GM04503 (cell line): ENCODE measurements around the gene AVPR2.

Experiments used
- DNase-seq: peaks from one replicate; pipeline ENCODE4 v3.0.0-alpha.2; 2012; ENCODE audit warnings: low read depth

AVPR2 gene

DNA sequence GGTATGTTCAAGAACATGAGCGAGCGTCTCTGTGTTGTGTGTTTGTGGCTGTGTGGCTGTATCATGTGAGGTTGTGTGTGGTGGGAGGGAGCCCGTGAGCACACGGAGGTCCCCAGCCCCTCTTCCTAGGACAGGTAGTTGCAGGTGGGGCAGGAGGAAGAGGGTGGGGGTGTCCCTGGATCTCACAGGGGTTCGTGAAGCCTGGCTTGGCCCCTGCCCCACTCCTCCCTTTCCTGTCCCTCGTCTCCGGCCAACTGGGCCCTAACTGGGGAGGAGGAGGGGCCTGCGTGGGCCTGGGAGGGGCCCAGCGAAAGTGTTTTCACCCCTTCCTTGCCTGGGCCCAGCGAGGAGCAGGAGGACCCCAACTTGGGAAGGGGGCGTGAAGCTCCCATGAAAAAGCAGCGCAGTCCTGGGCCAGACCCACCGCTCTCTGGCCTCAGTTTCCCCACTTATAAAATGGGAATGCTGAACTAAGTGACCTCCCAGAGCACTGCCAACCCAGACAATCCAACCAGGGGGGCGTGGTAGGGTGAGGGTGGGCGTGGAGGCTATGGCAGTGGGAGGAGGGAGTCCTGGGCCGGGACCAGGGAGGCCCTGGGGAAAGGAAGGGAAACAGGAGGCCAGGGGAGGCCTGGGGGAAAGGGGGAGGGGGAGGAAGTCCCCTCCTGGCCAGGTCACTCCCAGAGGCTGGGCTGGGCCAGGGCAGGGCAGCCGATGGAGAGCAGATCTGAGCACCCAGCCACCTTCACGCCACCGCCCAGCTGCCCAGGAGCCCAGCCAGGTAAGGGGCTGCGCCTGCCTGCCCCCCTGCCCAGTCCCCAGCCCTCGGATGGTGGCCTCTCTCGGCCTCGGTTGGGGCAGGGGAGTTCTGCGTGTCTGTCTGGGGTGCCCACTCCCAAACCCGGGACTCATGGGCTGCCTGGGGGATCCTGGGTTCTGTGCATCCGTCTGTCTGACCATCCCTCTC lies at the start of gene AVPR2:
TSS of gene AVPR2 (plus strand) at position 683 of the 967 bp plus-strand sequence. CDS start 473 bp downstream, outside the sequence.
- DNase-seq = no peak

GRCh38 chrX:153854702-153855101 lies 49.8 kb upstream of the AVPR2 start:
- DNase-seq = no peak

- no peak for DNase-seq
Measured at GRCh38 chrX:153857348-153857903, 47.0 kb upstream of the AVPR2 start.

DNA sequence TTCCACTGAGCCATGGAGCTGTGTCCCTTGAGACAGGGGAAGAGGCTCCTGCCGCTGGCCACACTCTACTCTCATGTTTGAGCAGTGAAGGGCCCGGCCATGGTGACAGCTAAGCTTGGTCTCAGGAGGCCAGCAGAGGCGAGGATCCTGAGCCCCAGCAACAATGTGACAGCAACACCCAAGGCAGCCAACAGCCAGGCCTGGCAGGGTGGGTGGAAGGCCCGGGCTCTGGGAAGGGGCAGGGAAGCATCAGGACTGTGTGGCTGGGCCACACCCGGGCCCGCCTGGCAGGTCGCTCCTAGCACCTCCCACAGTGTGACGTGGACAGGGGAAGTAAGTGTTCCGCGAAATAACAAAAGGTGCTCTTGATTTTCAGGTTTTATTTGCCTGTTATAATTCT lies 43.3 kb upstream of the AVPR2 start:
- no peak for DNase-seq

DNA sequence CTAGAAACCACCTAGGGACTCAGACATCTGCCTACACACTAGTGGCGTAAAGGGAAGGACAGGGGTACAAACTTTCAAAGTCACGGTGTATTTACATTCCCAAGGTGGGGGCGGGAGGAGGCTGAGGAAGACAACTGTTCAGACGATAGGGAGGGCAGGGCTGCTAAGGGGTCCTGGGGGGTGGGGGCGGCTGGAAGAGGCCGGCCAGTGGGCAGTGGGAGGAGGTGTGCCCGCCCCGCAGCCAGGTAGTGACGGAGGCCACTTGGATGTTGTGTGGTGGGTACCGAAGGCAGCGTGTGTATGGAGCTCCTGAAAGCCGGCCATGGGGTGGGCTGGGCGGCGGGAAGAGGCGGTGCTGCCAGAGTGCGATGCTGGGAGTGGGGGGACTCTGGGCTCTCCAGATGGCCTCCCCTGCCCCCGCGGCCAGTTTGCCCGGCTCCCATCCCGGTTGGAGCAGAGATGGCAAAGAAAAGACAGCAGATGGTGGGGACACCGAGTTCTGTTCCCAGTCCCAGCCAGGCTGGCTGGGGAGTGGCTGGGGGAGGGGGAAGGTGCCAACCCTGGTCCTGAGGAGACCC lies 42.7 kb upstream of the AVPR2 start:
- no peak for DNase-seq

GRCh38 chrX:153862369-153863250 lies 41.9 kb upstream of the AVPR2 start:
- DNase-seq = no peak

GRCh38 chrX:153863251-153863991 lies 41.1 kb upstream of the AVPR2 start:
- DNase-seq = no peak

DNA sequence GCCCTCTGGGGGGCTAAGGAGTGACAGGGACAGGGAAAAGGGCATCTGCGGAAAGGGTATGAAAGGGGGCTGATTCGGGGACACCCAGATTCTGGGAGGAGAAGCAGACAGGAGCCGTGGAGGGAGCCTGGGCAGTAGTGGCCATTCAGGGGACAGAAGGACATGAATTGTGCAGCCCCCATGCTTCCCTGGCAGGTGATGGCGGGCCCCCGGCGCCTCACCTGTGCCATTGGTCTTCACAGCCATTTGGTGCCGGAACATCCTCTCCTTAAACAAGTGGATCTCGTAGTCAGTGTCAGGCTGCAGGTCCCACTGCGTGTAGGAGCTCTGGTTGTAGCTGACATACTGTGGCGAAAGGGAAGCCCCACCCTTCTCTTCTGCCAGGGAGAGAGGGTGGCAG lies 40.4 kb upstream of the AVPR2 start:
- no peak for DNase-seq

DNA sequence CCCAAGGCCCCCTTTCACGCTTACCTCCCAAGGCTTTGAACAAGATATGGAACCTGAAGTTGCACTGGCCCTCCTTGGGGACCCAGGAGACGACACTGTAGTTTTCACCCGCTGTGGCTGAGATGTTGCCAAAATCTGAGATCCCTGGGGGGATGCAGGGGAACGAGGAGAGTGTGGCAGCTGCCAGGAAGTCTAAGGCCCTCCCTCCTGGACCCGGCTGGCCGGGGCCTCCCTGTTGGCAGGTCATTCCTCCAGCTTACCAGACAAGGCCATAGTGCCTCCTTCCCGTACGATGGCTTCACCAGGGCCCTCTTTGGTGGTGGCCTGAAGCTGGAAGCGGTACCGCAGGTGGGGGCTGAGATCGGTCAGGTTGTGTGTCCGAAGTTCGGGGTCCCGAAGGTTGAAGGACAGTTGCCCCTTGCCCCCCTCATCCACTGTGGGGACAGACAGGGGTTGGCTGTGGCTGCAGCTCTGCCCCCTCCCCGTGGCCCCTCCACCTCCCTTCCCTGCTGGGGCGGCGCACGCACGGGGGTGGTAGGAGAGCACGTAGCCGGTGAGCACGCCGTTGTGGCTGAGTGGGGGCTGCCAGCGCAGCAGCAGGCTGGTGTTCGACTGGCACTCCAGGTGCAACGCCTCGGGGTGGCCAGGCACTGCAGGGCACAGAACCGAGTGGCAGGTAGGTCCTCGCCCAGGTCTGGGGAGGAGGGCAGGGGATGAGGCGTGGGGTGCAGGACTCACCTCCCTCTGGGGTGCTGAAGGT lies 39.7 kb upstream of the AVPR2 start:
- DNase-seq = no peak

DNA sequence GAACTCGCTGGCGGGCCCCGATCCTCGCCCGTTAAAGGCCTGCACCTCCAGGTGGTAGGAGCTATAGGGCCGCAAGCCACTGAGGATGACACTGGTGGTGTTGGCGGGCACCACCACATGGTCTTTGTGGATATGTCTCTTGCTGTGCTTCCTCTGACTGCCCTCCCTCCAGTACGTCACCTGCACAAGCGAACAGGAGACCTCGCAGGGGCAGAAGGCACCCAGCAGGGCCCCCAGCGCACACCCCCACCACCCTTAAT lies 39.2 kb upstream of the AVPR2 start:
- no peak for DNase-seq

- no peak for DNase-seq
Measured at GRCh38 chrX:153865685-153866084, 38.8 kb upstream of the AVPR2 start.

GRCh38 chrX:153866302-153867019 lies 38.0 kb upstream of the AVPR2 start:
- no peak for DNase-seq

DNA sequence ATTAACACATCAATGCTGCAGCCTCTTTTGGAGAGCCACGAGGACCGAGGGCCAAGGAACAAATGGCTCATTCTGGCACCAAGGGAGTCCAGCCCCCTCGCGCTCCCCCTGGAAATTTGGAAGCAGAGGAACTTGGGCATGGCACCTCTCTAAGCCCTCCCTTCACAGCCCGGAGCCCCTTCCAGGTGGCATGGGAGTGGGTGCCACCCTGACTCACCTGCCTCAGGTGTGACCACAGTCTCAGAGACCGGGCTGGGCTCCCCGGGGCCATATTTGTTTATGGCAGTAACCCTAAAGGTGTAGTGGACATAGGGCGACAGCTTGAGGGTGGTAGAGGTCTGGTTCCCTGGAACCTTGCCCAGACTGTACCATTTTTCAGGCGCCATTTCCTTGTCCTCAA lies 37.3 kb upstream of the AVPR2 start:
- DNase-seq = no peak

DNA sequence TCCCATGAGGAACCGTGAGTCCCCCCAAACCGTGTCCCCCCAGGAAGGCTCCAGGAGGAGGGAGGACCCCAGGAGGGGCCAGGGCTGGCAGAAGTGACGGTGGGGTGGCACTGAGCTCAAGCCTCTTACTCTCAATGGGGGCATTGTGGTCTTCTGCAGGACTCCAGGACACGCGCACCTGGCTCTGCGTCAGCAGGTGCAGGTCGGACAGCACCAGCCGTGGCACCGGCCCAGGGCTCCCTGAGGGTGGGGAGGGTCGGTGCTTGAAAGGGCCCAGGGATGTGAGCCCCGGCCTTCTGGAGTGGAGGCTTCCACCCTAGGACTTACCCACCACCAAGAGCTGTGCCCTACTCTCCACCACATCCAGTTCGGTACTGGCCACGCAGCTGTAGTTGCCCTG lies 36.8 kb upstream of the AVPR2 start:
- DNase-seq = no peak

- DNase-seq = no peak
Measured at GRCh38 chrX:153868576-153869472, 35.6 kb upstream of the AVPR2 start.

- DNase-seq = no peak
Measured at GRCh38 chrX:153869473-153870287, 34.8 kb upstream of the AVPR2 start.

GRCh38 chrX:153870288-153870690 lies 34.2 kb upstream of the AVPR2 start:
- DNase-seq = no peak

DNA sequence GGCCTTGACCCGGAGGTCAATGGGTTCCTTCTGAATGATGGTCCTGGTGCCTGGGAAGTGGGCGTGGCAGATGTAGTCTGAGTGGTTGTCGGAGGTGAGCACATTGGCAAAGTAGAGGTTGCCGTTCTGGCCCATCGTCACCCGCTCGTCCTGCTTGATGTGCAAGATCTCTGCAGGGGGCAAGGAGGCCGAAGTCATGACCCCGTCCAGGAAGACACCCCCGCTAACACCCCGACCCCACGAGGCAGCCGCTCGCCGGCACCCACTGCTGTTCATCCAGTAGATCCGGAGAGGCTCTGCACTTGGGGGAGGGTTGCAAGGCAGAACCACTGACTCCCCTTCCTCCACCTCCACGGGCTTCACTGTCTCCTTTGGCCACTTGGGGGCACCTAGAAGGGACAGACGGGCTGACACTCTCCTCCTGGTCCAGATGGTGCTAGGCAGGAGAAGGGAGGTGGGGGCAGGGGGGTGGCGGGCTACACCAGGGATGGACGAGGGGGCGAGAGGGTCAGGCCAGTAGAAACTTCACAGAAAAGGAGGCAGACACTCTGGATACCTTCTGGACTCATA lies 33.6 kb upstream of the AVPR2 start:
- no peak for DNase-seq
